Breast epithelium (tissue), 4 donors: ENCODE data around the gene ITGAE. TPM values are rescaled to one million over a fixed set of nuclear protein-coding genes. Genes with fewer than 3 reads are reported as not detected.

Experiments used
- DNase-seq, 2 donors: peaks; one replicate each; pipeline ENCODE4 v3.0.0-alpha.2; 2019; ENCODE audit warnings: low spot score in 2 of 2
- H3K27ac ChIP-seq, 2 donors: fragments of 200-600 bp; sonication (generic) in 1 of 2; one replicate each; pipeline ENCODE4 v1.5.1; 2016 to 2019; ENCODE audit warnings: mild to moderate bottlenecking in 1 of 2
- H3K27me3 ChIP-seq, 2 donors: fragments of 200-600 bp; sonication (generic) in 1 of 2; one replicate each; pipeline versions ENCODE4 v1.5.1 to v1.6.0; 2017 to 2019; ENCODE audit warnings: control low read depth in 1 of 2, mild to moderate bottlenecking in 1 of 2
- H3K36me3 ChIP-seq: fragments of 200-600 bp; one replicate; pipeline ENCODE4 v1.5.1; 2019
- H3K4me1 ChIP-seq, 2 donors: fragments of 200-600 bp; sonication (generic); one replicate each; pipeline ENCODE4 v1.5.1; 2016 to 2019; ENCODE audit warnings: control low read depth in 1 of 2
- H3K4me3 ChIP-seq, 3 donors: fragments of 200-600 bp; sonication (generic); 1 replicate in 2 of 3; 2 replicates in 1 of 3; pipeline ENCODE4 v1.5.1; 2016 to 2019; ENCODE audit warnings: mild to moderate bottlenecking in 3 of 3, moderate library complexity in 2 of 3
- H3K9me3 ChIP-seq, 2 donors: fragments of 200-600 bp; sonication (generic) in 1 of 2; one replicate each; pipeline ENCODE4 v1.5.1; 2016 to 2019; ENCODE audit warnings: control low read depth in 1 of 2
- CTCF ChIP-seq, 3 donors: fragments of 450-650 bp; IDR thresholded peaks; one replicate each; pipeline ENCODE4 v1.5.1; 2016 to 2017; ENCODE audit warnings: antibody characterized with exemption in 3 of 3, mild to moderate bottlenecking in 3 of 3, moderate library complexity in 3 of 3
- POLR2A ChIP-seq: fragments of 450-650 bp; IDR thresholded peaks from one replicate; pipeline ENCODE4 v1.6.1; 2016; ENCODE audit warnings: antibody characterized with exemption, mild to moderate bottlenecking, moderate library complexity
- POLR2AphosphoS5 ChIP-seq, 3 donors: sonication (generic); formaldehyde crosslinking; IDR thresholded peaks; one replicate each; pipeline ENCODE4 v1.6.1; 2017; ENCODE audit warnings: antibody characterized with exemption in 3 of 3
- intact Hi-C: fragments of 100-400 bp; cut with DNase I; formaldehyde crosslinking; loops from one replicate; pipeline ENCODE4 v1.15.1; 2023; ENCODE audit warnings: low total_unique reads
- total RNA-seq, 3 donors: library from RNA; depleted of rRNA; stranded (reverse); fragments of >200 nt; gene quantifications; one replicate each; pipeline ENCODE4 v1.1.0, GENCODE V29; 2016

Gene ITGAE
- total RNA-seq, 3 donors from 2014 or later = 26.5 to 31.2 (median 27.1) TPM

- no peak for TF ChIP-seq POLR2A
- no peak for TF ChIP-seq CTCF (IDR thresholded peaks at IDR 0.05)
- TF ChIP-seq POLR2AphosphoS5 (IDR thresholded peaks at IDR 0.05) = no peak
- intact Hi-C loops = no loop called here
- Histone ChIP-seq H3K36me3 (no peaks in the 10 kb centered on the region), H3K4me3 (peak overlapping the region; percentile 77 to 89 (median 78)), H3K9me3 (no peaks in the 10 kb centered on the region), H3K27ac (peak overlapping the region; percentile 85 to 88), H3K4me1 (peaks cover 0 to 7% of the 10 kb centered on the region in 2 donors), H3K27me3 (no peaks in the 10 kb centered on the region)
- no peak for DNase-seq
Observed at GRCh38 chr17:3723188-3723555, 77.8 kb downstream of the ITGAE start.

- peaks cover 0 to 7% of the 10 kb centered on the region in 2 donors for H3K4me1 ChIP-seq
- H3K27me3 ChIP-seq = no peaks in the 10 kb centered on the region
- no peaks in the 10 kb centered on the region for H3K36me3 ChIP-seq
- TF ChIP-seq CTCF (IDR thresholded peaks at IDR 0.05) = no peak
- TF ChIP-seq POLR2A = no peak
- TF ChIP-seq POLR2AphosphoS5 (IDR thresholded peaks at IDR 0.05) = no peak
- peak overlapping the region; percentile 85 to 88 for H3K27ac ChIP-seq
- H3K4me3 ChIP-seq = peak overlapping the region; percentile 77 to 89 (median 78)
- H3K9me3 ChIP-seq = no peaks in the 10 kb centered on the region
- DNase-seq = no peak
- intact Hi-C loops = no loop called here
Observed at GRCh38 chr17:3722716-3723115, 78.3 kb downstream of the ITGAE start.

GRCh38 chr17:3719265-3719664 lies 81.7 kb downstream of the ITGAE start:
- H3K36me3 ChIP-seq = peaks cover 4% of the 10 kb centered on the region
- intact Hi-C loops = no loop called here

GRCh38 chr17:3718201-3718600 lies 82.8 kb downstream of the ITGAE start:
- TF ChIP-seq POLR2AphosphoS5 (IDR thresholded peaks at IDR 0.05) (no peak), POLR2A (no peak), CTCF (IDR thresholded peaks at IDR 0.05) (no peak)
- H3K27me3 ChIP-seq = no peaks in the 10 kb centered on the region
- no peaks in the 10 kb centered on the region for H3K9me3 ChIP-seq
- no peak overlapping the region for H3K4me3 ChIP-seq
- DNase-seq = no peak
- no peak overlapping the region for H3K27ac ChIP-seq
- H3K4me1 ChIP-seq = no peaks in the 10 kb centered on the region
- intact Hi-C loops = no loop called here
- H3K36me3 ChIP-seq = peaks cover 4% of the 10 kb centered on the region

More at GRCh38 chr17:3719265-3719664, 81.7 kb downstream of the ITGAE start:
- H3K27me3 ChIP-seq = no peaks in the 10 kb centered on the region
- DNase-seq = no peak
- no peak overlapping the region for H3K4me3 ChIP-seq
- TF ChIP-seq POLR2A (no peak), POLR2AphosphoS5 (IDR thresholded peaks at IDR 0.05) (no peak), CTCF (IDR thresholded peaks at IDR 0.05) (no peak)
- H3K9me3 ChIP-seq = no peaks in the 10 kb centered on the region
- peaks cover 0 to 2% of the 10 kb centered on the region in 2 donors for H3K4me1 ChIP-seq
- no peak overlapping the region for H3K27ac ChIP-seq

- Histone ChIP-seq H3K27ac (no peak overlapping the region), H3K27me3 (no peaks in the 10 kb centered on the region), H3K36me3 (peaks cover 4% of the 10 kb centered on the region), H3K4me1 (no peaks in the 10 kb centered on the region), H3K9me3 (no peaks in the 10 kb centered on the region), H3K4me3 (no peak overlapping the region)
- no peak for DNase-seq
- intact Hi-C loops = no loop called here
- no peak for TF ChIP-seq CTCF (IDR thresholded peaks at IDR 0.05)
- no peak for TF ChIP-seq POLR2A
- TF ChIP-seq POLR2AphosphoS5 (IDR thresholded peaks at IDR 0.05) = no peak
Observed at GRCh38 chr17:3715296-3715695, 85.7 kb downstream of the ITGAE start.
